HCT116 (cell line): ENCODE data around the gene RANGAP1. TPM values are rescaled to one million over a fixed set of nuclear protein-coding genes. Genes with fewer than 3 reads are reported as not detected.
A peak's percentile ranks its signal among the peaks of the same experiment; 100 is the strongest.

Source experiments
- ATAC-seq: fragments of 200-7000 bp; cut with Tn5 transposase; 2 replicates; pipeline ENCODE4 v1.9.1; 2020; ENCODE audit warnings: mild to moderate bottlenecking, moderate library complexity
- Bru-seq: library from RNA; stranded (reverse); fragments of 400-500 nt; gene quantifications from one replicate; lab custom pipeline; 2021; lab: Mats Ljungman, UMichigan
- BruChase-seq, 2 experiments: library from RNA; stranded (reverse); fragments of 400-500 nt; gene quantifications; one replicate each; lab custom pipeline; 2021; lab: Mats Ljungman, UMichigan
- BruUV-seq: library from RNA; stranded (reverse); fragments of 400-500 nt; replicated peaks from 2 replicates; lab custom pipeline; 2021; lab: Mats Ljungman, UMichigan
- CTCF ChIA-PET: fragments of 300-600 bp; sonication (Branson Sonifier 250); formaldehyde crosslinking; loops from one replicate; lab custom pipeline; 2021; ENCODE audit warnings: antibody characterized with exemption; lab: Charles Lee
- POLR2A ChIA-PET: fragments of 300-600, 350-600 bp; sonication (Branson Sonifier 250); formaldehyde crosslinking; loops from one replicate; lab custom pipeline; 2021; ENCODE audit warnings: antibody characterized with exemption; lab: Charles Lee
- RAD21 ChIA-PET, 2 experiments: fragments of 300-600 bp; sonication (Branson Sonifier 250); formaldehyde crosslinking; loops; one replicate each; lab custom pipeline; 2023; ENCODE audit warnings: low total read pairs in 2 of 2; ENCODE audit not compliant: uncharacterized antibody in 2 of 2, unreplicated experiment in 2 of 2, low non-redundant PET in 1 of 2; lab: Charles Lee
- DNase-seq: peaks from one replicate; pipeline ENCODE4 v3.0.0-alpha.2; 2010; ENCODE audit warnings: low read depth, low spot score
- H2AFZ ChIP-seq: fragments of 200-600 bp; shearing (Covaris generic), sonication (generic); 2 replicates; pipeline ENCODE4 v1.6.1; 2017; ENCODE audit warnings: low read depth, mixed run types, mixed read lengths, antibody characterized with exemption, low read length; ENCODE audit not compliant: poor library complexity, severe bottlenecking
- H3K27ac ChIP-seq: 2 replicates; pipeline ENCODE4 v1.5.1; 2012; ENCODE audit warnings: low read depth, low read length
- H3K27me3 ChIP-seq: fragments of 200-600 bp; sonication (generic); 2 replicates; pipeline ENCODE4 v1.6.1; 2016; ENCODE audit warnings: mixed run types, low read length, mixed read lengths; ENCODE audit not compliant: insufficient read depth
- H3K36me3 ChIP-seq, 2 experiments: fragments of 200-500 bp in 1 of 2; fragments of 200-600 bp in 1 of 2; sonication (Bioruptor generic) in 1 of 2; sonication (generic) in 1 of 2; 2 replicates each; pipeline versions ENCODE4 v1.5.1 to v1.6.1; 2014 to 2016; ENCODE audit warnings: low read length in 2 of 2, inconsistent platforms in 1 of 2, mixed read lengths in 1 of 2, mixed run types in 1 of 2; ENCODE audit not compliant: insufficient read depth in 2 of 2, control insufficient read depth in 1 of 2
- H3K4me1 ChIP-seq, 2 experiments: fragments of 200-600 bp in 1 of 2; sonication (generic) in 1 of 2; 2 replicates each; pipeline versions ENCODE4 v1.5.1 to v1.6.1; 2012 to 2017; ENCODE audit warnings: low read length in 2 of 2, inconsistent platforms in 1 of 2, mild to moderate bottlenecking in 1 of 2, mixed read lengths in 1 of 2, mixed run types in 1 of 2, moderate library complexity in 1 of 2; ENCODE audit not compliant: insufficient read depth in 2 of 2, control insufficient read depth in 1 of 2
- H3K4me2 ChIP-seq: fragments of 200-600 bp; sonication (generic); 2 replicates; pipeline ENCODE4 v1.6.1; 2017; ENCODE audit warnings: mixed run types, low read length, mixed read lengths
- H3K4me3 ChIP-seq, 2 experiments: fragments of 200-600 bp in 1 of 2; sonication (generic) in 1 of 2; replicated peaks in 1 of 2; 2 replicates each; pipeline ENCODE4 v1.5.1; 2011 to 2016; ENCODE audit warnings: low read length in 2 of 2, control low read depth in 1 of 2, low read depth in 1 of 2, mild to moderate bottlenecking in 1 of 2, mixed read lengths in 1 of 2, mixed run types in 1 of 2
- H3K79me2 ChIP-seq: fragments of 200-600 bp; sonication (generic); 2 replicates; pipeline ENCODE4 v1.6.1; 2017; ENCODE audit warnings: mild to moderate bottlenecking, mixed run types, low read length, moderate library complexity, mixed read lengths; ENCODE audit not compliant: insufficient read depth
- H3K9ac ChIP-seq: fragments of 200-600 bp; sonication (generic); 2 replicates; pipeline ENCODE4 v1.6.1; 2016; ENCODE audit warnings: low read length, mixed read lengths
- H3K9me2 ChIP-seq: fragments of 200-600 bp; sonication (generic), shearing (Covaris generic); 2 replicates; pipeline ENCODE4 v1.6.1; 2017; ENCODE audit warnings: mixed run types, mild to moderate bottlenecking, moderate library complexity; ENCODE audit not compliant: insufficient read depth
- H3K9me3 ChIP-seq, 2 experiments: fragments of 200-500 bp in 1 of 2; fragments of 200-600 bp in 1 of 2; sonication (Bioruptor generic) in 1 of 2; sonication (generic) in 1 of 2; 2 replicates each; pipeline ENCODE4 v1.6.1; 2014 to 2017; ENCODE audit warnings: low read length in 2 of 2, mixed read lengths in 2 of 2, inconsistent platforms in 1 of 2, low read depth in 1 of 2, mild to moderate bottlenecking in 1 of 2, mixed run types in 1 of 2, moderate library complexity in 1 of 2; ENCODE audit not compliant: control insufficient read depth in 1 of 2, insufficient read depth in 1 of 2
- H4K20me1 ChIP-seq: fragments of 200-600 bp; sonication (generic), shearing (Covaris generic); 2 replicates; pipeline ENCODE4 v1.6.1; 2017; ENCODE audit warnings: mixed run types, mild to moderate bottlenecking, moderate library complexity; ENCODE audit not compliant: insufficient read depth
- CBX3 ChIP-seq: IDR thresholded peaks from 2 replicates; pipeline ENCODE4 v1.6.1; 2012; ENCODE audit warnings: low read depth
- CEBPB ChIP-seq: IDR thresholded peaks from 2 replicates; pipeline ENCODE4 v1.6.1; 2012; ENCODE audit warnings: low read depth
- CTCF ChIP-seq, 3 experiments: fragments of 200-600 bp in 1 of 3; sonication (generic) in 1 of 3; IDR thresholded peaks in 2 of 3; conservative IDR thresholded peaks in 1 of 3; 2 replicates each; pipeline ENCODE4 v1.5.1; 2012 to 2017; ENCODE audit warnings: low read depth in 2 of 3, low read length in 2 of 3, antibody characterized with exemption in 1 of 3, borderline replicate concordance in 1 of 3, control low read depth in 1 of 3, mild to moderate bottlenecking in 1 of 3, mixed read lengths in 1 of 3, mixed run types in 1 of 3, moderate library complexity in 1 of 3; ENCODE audit not compliant: insufficient read depth in 1 of 3
- EGR1 ChIP-seq: IDR thresholded peaks from 2 replicates; pipeline ENCODE4 v1.6.1; 2012; ENCODE audit warnings: low read depth
- ELF1 ChIP-seq: IDR thresholded peaks from 2 replicates; pipeline ENCODE4 v1.6.1; 2012; ENCODE audit warnings: low read depth, borderline replicate concordance
- MAX ChIP-seq: IDR thresholded peaks from 2 replicates; pipeline ENCODE4 v1.6.1; 2012
- POLR2A ChIP-seq: IDR thresholded peaks from 2 replicates; pipeline ENCODE4 v1.7.0; 2011; ENCODE audit warnings: borderline replicate concordance; ENCODE audit not compliant: insufficient read depth, insufficient read length; ENCODE audit errors: extremely low read depth
- POLR2AphosphoS5 ChIP-seq: IDR thresholded peaks from 2 replicates; pipeline ENCODE4 v1.6.1; 2011; ENCODE audit warnings: mild to moderate bottlenecking, low read depth, low read length, moderate library complexity
- RAD21 ChIP-seq: IDR thresholded peaks from 2 replicates; pipeline ENCODE4 v1.6.1; 2012; ENCODE audit warnings: low read depth, mild to moderate bottlenecking
- SIN3A ChIP-seq: IDR thresholded peaks from 2 replicates; pipeline ENCODE4 v1.6.1; 2012; ENCODE audit warnings: low read depth
- SP1 ChIP-seq: IDR thresholded peaks from 2 replicates; pipeline ENCODE4 v1.6.1; 2012; ENCODE audit warnings: low read depth
- YY1 ChIP-seq: IDR thresholded peaks from 2 replicates; pipeline ENCODE4 v1.6.1; 2011; ENCODE audit warnings: low read length, low read depth, moderate library complexity, mild to moderate bottlenecking; ENCODE audit not compliant: insufficient replicate concordance; ENCODE audit errors: extremely low read depth
- ZFX ChIP-seq: fragments of 450-650 bp; IDR thresholded peaks from 2 replicates; pipeline ENCODE4 v1.6.1; 2017
- intact Hi-C: fragments of 100-400 bp; cut with micrococcal nuclease; formaldehyde crosslinking; loops from 2 replicates; pipeline ENCODE4 v1.10.0; 2022
- long read RNA-seq: library from polyadenylated mRNA; unstranded; transcript quantifications from one replicate; pipeline ENCODE4 v2.0.0, GENCODE V29; 2021; ENCODE audit not compliant: unreplicated experiment
- polyA plus RNA-seq: library from polyadenylated mRNA; unstranded; fragments of >200 nt; gene quantifications from 2 replicates; pipeline ENCODE4 v1.2.1, GENCODE V29; 2012; ENCODE audit warnings: missing spikeins
- total RNA-seq: library from RNA; stranded (reverse); gene quantifications from one replicate; pipeline ENCODE4 v1.2.1, GENCODE V29; 2021; ENCODE audit not compliant: unreplicated experiment

The RANGAP1 gene
- total RNA-seq, result 121 TPM
- polyA plus RNA-seq, result 106 and 114 TPM in 2 replicates
- Bru-seq, nascent RNA, result percentile 84 among the genes with signal in this experiment
- BruChase-seq, experiment 1, labeled RNA remaining after a 6-hour chase, result percentile 85 among the genes with signal in this experiment
- BruChase-seq, experiment 2, labeled RNA remaining after a 2-hour chase, result percentile 86 among the genes with signal in this experiment
- long read RNA-seq, full-length matches to known transcripts, result 185 of 325 reads
- long read RNA-seq, partial matches to known transcripts, result 70 of 325 reads
- long read RNA-seq, other reads (novel, unspliced or antisense), result 70 of 325 reads

GRCh38 chr22:41285820-41286638 lies at the start of gene RANGAP1:
RANGAP1 (minus strand) TSS chr22:41286187; CDS start chr22:41281044, 5,143 bp downstream.
- Histone ChIP-seq H3K79me2 (peaks cover 48% of the 10 kb centered on the region), H3K36me3 (peaks cover 10 to 31% of the 10 kb centered on the region in 2 experiments; a peak in 3 of 4 replicates), H3K9me3 (no peaks in the 10 kb centered on the region), H4K20me1 (no peaks in the 10 kb centered on the region), H3K27ac (peak within 1 kb of the TSS; percentile 96), H3K4me2 (peak within 1 kb of the TSS; percentile 79), H3K27me3 (no peaks in the 10 kb centered on the region), H3K9me2 (no peaks in the 10 kb centered on the region), H3K4me3 (peak within 1 kb of the TSS; percentile 89 to 92), H3K9ac (peak within 1 kb of the TSS; percentile 96), H3K4me1 (peaks cover 40 to 59% of the 10 kb centered on the region in 2 experiments), H2AFZ (no peak within 1 kb of the TSS)
- peak; percentile 96 for DNase-seq
- RAD21 ChIA-PET, result no interaction called here
- peak; percentile 81 for TF ChIP-seq SP1
- TF ChIP-seq MAX, result peak; percentile 95
- TF ChIP-seq POLR2A, result peak; percentile 47
- TF ChIP-seq EGR1, result peak; percentile 50; the same call in 1 of the 2 replicates
- TF ChIP-seq ELF1, result peak; percentile 89
- TF ChIP-seq ZFX, result peak; percentile 70; the same call in 1 of the 2 replicates
- no peak for TF ChIP-seq CBX3
- TF ChIP-seq SIN3A, result peak; percentile 98
- 0 out of 2 replicates have a peak, but pooled peaks have one; percentile 4 for TF ChIP-seq RAD21
- TF ChIP-seq CTCF (IDR thresholded peaks at IDR 0.05 in 2 of 3, conservative IDR thresholded peaks at IDR 0.05 in 1 of 3; ENCODE audit: borderline replicate concordance in 1 of 3, insufficient read depth in 1 of 3, low read depth in 2 of 3, low read length in 2 of 3), result no peak
- peak; percentile 85 for TF ChIP-seq YY1
- TF ChIP-seq CEBPB, result no peak
- TF ChIP-seq POLR2AphosphoS5, result peak; percentile 82
- CTCF ChIA-PET, result no interaction called here
- peak; percentile 95 for ATAC-seq
- no TSS peak for BruUV-seq
- intact Hi-C loops, result no loop called here
- POLR2A ChIA-PET, result interaction anchor here (0.7 to 1.3 kb wide), 7 partner anchors 15 to 790 kb away, joined by 3 to 7 read pairs (median 3); partner anchors contain the start of genes TEF, TOB2 and ZC3H7B
